GM12892 (cell line): ENCODE data around the gene KIAA1671.

Experiments used
- POLR2A ChIP-seq: IDR thresholded peaks from 2 replicates; pipeline ENCODE4 v1.6.1; 2011; ENCODE audit warnings: low read depth, low read length, control low read depth
- TAF1 ChIP-seq: IDR thresholded peaks from 2 replicates; pipeline ENCODE4 v1.6.1; 2011; ENCODE audit warnings: low read depth, mild to moderate bottlenecking, control low read depth, low read length, borderline replicate concordance

- TF ChIP-seq POLR2A (no peak), TAF1 (no peak)
These were observed 210.0 kb downstream of the KIAA1671 start for GRCh38 chr22:25162561-25162960.
